Naive B cell (primary cell): ENCODE measurements around the gene FBXO48. TPM values are rescaled to one million over a fixed set of nuclear protein-coding genes. Genes with fewer than 3 reads are reported as not detected.

Source experiments
- ATAC-seq, 2 donors: fragments of 150-1000 bp; cut with Tn5 transposase; 2 replicates each; pipeline ENCODE4 v1.10.0; 2021; ENCODE audit warnings: low read depth in 2 of 2, mild to moderate bottlenecking in 2 of 2, moderate library complexity in 2 of 2
- DNase-seq: peaks from one replicate; pipeline ENCODE4 v3.0.0; 2022
- H3K27ac Mint-ChIP-seq, 6 donors: one replicate each; pipeline ENCODE4 v1.8.0; 2020 to 2022; ENCODE audit warnings: mild to moderate bottlenecking in 6 of 6, mixed read lengths in 6 of 6, moderate library complexity in 5 of 6, inconsistent platforms in 2 of 6
- H3K27me3 Mint-ChIP-seq, 3 donors: one replicate each; pipeline ENCODE4 v1.8.0; 2021 to 2022; ENCODE audit warnings: mixed read lengths in 3 of 3, mild to moderate bottlenecking in 1 of 3
- H3K36me3 Mint-ChIP-seq, 2 donors: one replicate each; pipeline ENCODE4 v1.8.0; 2020 to 2022; ENCODE audit warnings: mixed read lengths in 2 of 2, inconsistent platforms in 1 of 2, mild to moderate bottlenecking in 1 of 2
- H3K4me1 Mint-ChIP-seq, 3 donors: one replicate each; pipeline ENCODE4 v1.8.0; 2020 to 2022; ENCODE audit warnings: mixed read lengths in 3 of 3, inconsistent platforms in 1 of 3, mild to moderate bottlenecking in 1 of 3, moderate library complexity in 1 of 3
- H3K4me3 Mint-ChIP-seq, 8 donors: one replicate each; pipeline ENCODE4 v1.8.0; 2020 to 2022; ENCODE audit warnings: mild to moderate bottlenecking in 8 of 8, mixed read lengths in 8 of 8, moderate library complexity in 8 of 8, inconsistent platforms in 2 of 8
- H3K9me3 Mint-ChIP-seq, 7 donors: one replicate each; pipeline ENCODE4 v1.8.0; 2020 to 2022; ENCODE audit warnings: mixed read lengths in 7 of 7, mild to moderate bottlenecking in 5 of 7, inconsistent platforms in 2 of 7, moderate library complexity in 1 of 7
- polyA plus RNA-seq, 6 donors: library from polyadenylated mRNA; unstranded; fragments of 300-500 nt; fragmentation: Illumina TruSeq; gene quantifications; one replicate each; pipeline ENCODE4 v1.2.3, GENCODE V29; 2021; ENCODE audit warnings: low read depth in 6 of 6

FBXO48 gene
- polyA plus RNA-seq, 6 donors from 2014 or later = 0.19 to 0.58 (median 0.42) TPM

- no peaks in the 10 kb centered on the region for H3K9me3 Mint-ChIP-seq
- H3K27me3 Mint-ChIP-seq = no peaks in the 10 kb centered on the region
- peak overlapping the region in 2 of 6 donors; percentile 63 to 87 for H3K27ac Mint-ChIP-seq
- ATAC-seq = no peak
- no peaks in the 10 kb centered on the region for H3K36me3 Mint-ChIP-seq
- DNase-seq = no peak
- H3K4me3 Mint-ChIP-seq = peak overlapping the region in 2 of 8 donors; percentile 78 to 82
- H3K4me1 Mint-ChIP-seq = peaks cover 23 to 45% (median 26%) of the 10 kb centered on the region in 3 donors
These were observed 40.6 kb downstream of the FBXO48 start for GRCh38 chr2:68426446-68426845.

GRCh38 chr2:68425503-68425902 is 41.6 kb downstream of the FBXO48 start:
- no peak for ATAC-seq
- peaks cover 33 to 53% (median 36%) of the 10 kb centered on the region in 3 donors for H3K4me1 Mint-ChIP-seq

DNA sequence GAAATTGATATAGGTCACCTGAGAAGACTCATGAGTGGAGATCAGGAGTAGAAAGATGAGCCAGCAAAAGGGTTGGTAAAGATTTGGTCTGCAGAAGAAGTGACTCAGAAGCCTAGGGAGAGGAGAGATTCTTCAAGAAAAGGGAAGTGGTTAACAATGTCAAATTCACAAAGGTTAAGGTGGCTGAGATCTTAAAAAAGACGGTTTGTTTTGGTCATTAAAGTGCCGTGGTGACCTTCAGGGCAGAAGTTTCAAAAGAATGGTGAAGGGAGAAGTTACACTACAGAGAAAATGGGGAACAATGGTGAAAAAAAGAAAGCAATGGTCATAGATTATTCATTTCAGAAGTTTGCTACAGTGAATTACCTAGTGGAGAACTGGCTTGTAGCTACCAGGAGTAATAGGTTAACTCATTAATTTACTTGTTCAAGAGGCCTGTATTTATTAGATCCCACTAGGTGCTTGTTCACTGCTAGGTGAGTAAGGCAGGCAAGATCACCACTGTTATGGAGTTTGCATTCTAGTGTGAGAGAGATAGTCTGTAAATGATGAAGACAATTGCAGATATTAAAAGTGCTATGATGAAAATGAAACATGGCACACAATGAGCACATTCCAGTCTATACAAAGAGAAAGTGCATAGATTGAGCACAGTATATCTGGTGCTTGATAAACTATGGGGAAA is 43.0 kb downstream of the FBXO48 start:
- H3K27ac Mint-ChIP-seq = no peak overlapping the region
- peaks cover 40 to 56% (median 43%) of the 10 kb centered on the region in 3 donors for H3K4me1 Mint-ChIP-seq
- ATAC-seq (peak; percentile 83 to 84), DNase-seq (peak; percentile 66)
- no peaks in the 10 kb centered on the region for H3K36me3 Mint-ChIP-seq
- no peaks in the 10 kb centered on the region for H3K27me3 Mint-ChIP-seq
- H3K4me3 Mint-ChIP-seq = no peak overlapping the region
- H3K9me3 Mint-ChIP-seq = no peaks in the 10 kb centered on the region

More at GRCh38 chr2:68425503-68425902, 41.6 kb downstream of the FBXO48 start:
- Mint-ChIP-seq H3K4me3 (no peak overlapping the region), H3K36me3 (no peaks in the 10 kb centered on the region), H3K9me3 (no peaks in the 10 kb centered on the region), H3K27ac (no peak overlapping the region), H3K27me3 (no peaks in the 10 kb centered on the region)
- DNase-seq = no peak

DNA sequence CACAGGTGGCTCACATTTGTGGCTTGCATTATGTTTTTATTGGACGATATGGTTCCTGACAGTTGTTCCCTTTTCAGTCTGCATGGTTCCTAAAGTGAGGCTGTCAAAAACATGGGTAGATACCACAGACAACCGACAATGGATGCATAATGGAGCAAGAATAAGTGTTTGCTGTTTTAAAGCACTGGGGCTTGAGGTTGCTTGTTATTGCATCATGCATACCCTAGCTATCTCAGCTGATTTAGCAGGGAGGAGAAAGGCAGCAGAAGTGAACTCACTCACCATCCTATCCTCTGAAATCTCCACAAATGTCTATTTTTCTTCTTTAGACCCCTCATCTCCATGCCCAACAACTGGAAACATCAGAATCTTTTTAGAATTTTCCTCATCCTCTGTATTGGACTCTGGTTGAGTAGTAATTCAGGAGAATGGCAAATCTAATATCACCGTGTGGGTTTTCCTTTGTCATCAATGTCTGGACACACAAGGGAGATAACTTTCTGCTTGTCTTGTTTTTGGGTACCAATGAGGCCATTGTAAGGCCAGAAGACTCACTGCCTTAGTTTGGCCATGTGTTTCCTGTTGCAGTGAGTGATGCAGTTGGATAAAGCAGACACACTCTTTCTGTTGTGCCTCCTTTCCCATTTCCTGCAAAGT is 46.7 kb downstream of the FBXO48 start:
- Mint-ChIP-seq H3K27ac (peak overlapping the region in 1 of 6 donors; percentile 34), H3K4me3 (peak overlapping the region in 1 of 8 donors; percentile 55), H3K27me3 (no peaks in the 10 kb centered on the region), H3K4me1 (peaks cover 60 to 66% (median 61%) of the 10 kb centered on the region in 3 donors), H3K9me3 (peaks cover 0 to 2% (median 0%) of the 10 kb centered on the region in 7 donors), H3K36me3 (no peaks in the 10 kb centered on the region)
- no peak for ATAC-seq
- DNase-seq = no peak

GRCh38 chr2:68418855-68419254 is 48.2 kb downstream of the FBXO48 start:
- peak overlapping the region in 5 of 6 donors; percentile 3 to 84 (median 71) for H3K27ac Mint-ChIP-seq
- no peaks in the 10 kb centered on the region for H3K27me3 Mint-ChIP-seq
- H3K4me1 Mint-ChIP-seq = peaks cover 63 to 74% (median 64%) of the 10 kb centered on the region in 3 donors
- no peaks in the 10 kb centered on the region for H3K36me3 Mint-ChIP-seq
- ATAC-seq (peak; percentile 43 to 46), DNase-seq (no peak)
- H3K9me3 Mint-ChIP-seq = peaks cover 0 to 2% (median 0%) of the 10 kb centered on the region in 7 donors
- H3K4me3 Mint-ChIP-seq = peak overlapping the region in 6 of 8 donors; percentile 12 to 71 (median 57)

DNA sequence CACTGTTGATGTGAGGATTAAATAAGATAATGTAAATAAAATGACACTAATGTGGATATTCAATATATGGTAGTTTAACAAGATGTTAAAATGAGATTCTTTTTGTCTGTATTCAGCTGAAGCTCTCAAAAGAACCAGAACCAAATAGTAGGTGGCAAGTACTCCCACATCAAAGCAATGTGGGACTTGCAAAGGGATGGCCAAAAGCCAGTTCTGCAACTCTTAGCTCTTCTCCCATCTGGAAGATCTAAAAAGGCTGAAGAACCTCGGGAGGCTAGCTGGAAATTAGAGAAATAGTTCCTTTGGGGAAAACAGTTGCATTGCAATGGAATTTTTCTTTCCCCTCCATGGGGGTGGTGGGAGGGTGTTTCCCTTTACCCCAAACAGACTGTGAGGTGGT is 48.7 kb downstream of the FBXO48 start:
- H3K4me3 Mint-ChIP-seq = peak overlapping the region in 6 of 8 donors; percentile 52 to 81 (median 70)
- H3K9me3 Mint-ChIP-seq = peaks cover 0 to 2% (median 0%) of the 10 kb centered on the region in 7 donors
- H3K4me1 Mint-ChIP-seq = peaks cover 67 to 77% (median 67%) of the 10 kb centered on the region in 3 donors

GRCh38 chr2:68417926-68418325 is 49.2 kb downstream of the FBXO48 start:
- Mint-ChIP-seq H3K9me3 (peaks cover 0 to 2% (median 0%) of the 10 kb centered on the region in 7 donors), H3K27ac (peak overlapping the region; percentile 3 to 84 (median 68)), H3K4me3 (peak overlapping the region; percentile 14 to 81 (median 70)), H3K4me1 (peaks cover 69 to 82% (median 72%) of the 10 kb centered on the region in 3 donors), H3K36me3 (no peaks in the 10 kb centered on the region), H3K27me3 (no peaks in the 10 kb centered on the region)
- ATAC-seq (peak; percentile 78 to 84), DNase-seq (no peak)

More for the DNA sequence above, 48.7 kb downstream of the FBXO48 start:
- H3K27me3 Mint-ChIP-seq = no peaks in the 10 kb centered on the region
- DNase-seq (no peak), ATAC-seq (no peak)
- H3K36me3 Mint-ChIP-seq = no peaks in the 10 kb centered on the region
- H3K27ac Mint-ChIP-seq = peak overlapping the region in 4 of 6 donors; percentile 3 to 84 (median 72)

DNA sequence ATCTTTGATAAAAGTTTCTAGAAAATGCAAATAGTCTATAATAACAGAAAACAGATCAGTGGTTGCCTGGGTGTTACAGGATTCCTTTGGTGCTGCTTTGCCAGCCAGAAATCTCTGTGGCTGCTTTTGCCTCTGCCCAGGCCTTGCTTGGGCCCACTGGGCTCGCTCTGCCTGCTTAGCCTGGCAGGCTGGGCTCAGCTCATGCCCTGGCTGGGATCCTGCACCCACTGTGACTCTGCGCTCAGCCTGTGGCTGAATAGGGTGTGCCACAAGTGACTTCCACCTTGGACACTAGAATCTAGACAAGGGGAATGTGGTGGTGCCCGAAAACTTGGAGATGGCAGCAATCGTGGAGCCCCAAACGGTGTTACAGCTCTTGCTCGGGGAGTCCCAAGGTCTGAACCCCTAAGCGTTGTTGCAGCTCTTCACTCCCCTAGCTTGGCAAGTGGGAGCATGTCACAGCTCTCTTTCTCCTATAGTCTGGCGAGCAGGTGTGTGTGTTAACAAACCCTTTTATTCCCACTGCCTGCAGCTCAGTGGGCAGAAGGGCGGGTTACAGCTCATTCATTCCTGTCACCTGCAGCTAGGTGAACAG is 50.9 kb downstream of the FBXO48 start:
- DNase-seq (no peak), ATAC-seq (no peak)
- peak overlapping the region in 1 of 6 donors; percentile 46 for H3K27ac Mint-ChIP-seq
- H3K4me1 Mint-ChIP-seq = peaks cover 70 to 87% (median 79%) of the 10 kb centered on the region in 3 donors
- peaks cover 0 to 2% (median 0%) of the 10 kb centered on the region in 7 donors for H3K9me3 Mint-ChIP-seq
- H3K4me3 Mint-ChIP-seq = peak overlapping the region in 3 of 8 donors; percentile 35 to 67 (median 48)
- no peaks in the 10 kb centered on the region for H3K27me3 Mint-ChIP-seq
- no peaks in the 10 kb centered on the region for H3K36me3 Mint-ChIP-seq

- ATAC-seq = no peak
- DNase-seq = no peak
- Mint-ChIP-seq H3K4me1 (peaks cover 64 to 87% (median 77%) of the 10 kb centered on the region in 3 donors), H3K9me3 (peaks cover 0 to 2% (median 0%) of the 10 kb centered on the region in 7 donors), H3K36me3 (no peaks in the 10 kb centered on the region), H3K27ac (peak overlapping the region in 1 of 6 donors; percentile 32), H3K27me3 (no peaks in the 10 kb centered on the region), H3K4me3 (no peak overlapping the region)
These were observed 51.6 kb downstream of the FBXO48 start for GRCh38 chr2:68415521-68415920.

DNA sequence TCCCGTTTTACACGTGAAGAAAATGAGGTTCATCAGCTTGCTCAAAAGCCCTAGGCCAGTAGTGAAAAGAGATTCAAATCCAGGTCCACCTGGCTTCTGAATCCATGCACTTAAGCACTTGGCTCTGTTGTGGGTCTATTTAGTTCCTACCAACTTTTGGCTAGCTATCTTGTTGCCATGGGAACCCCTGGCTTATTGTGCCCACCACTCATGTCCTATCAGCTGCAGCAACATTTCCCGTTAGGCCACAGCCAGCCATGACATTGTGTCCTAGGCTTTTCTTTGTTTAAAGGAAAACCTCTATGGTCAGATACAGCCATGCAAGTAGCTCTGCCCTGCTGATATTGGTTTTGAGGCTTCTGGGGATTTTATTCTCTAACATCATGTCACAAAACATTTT is 52.2 kb downstream of the FBXO48 start:
- Mint-ChIP-seq H3K4me1 (peaks cover 65 to 89% (median 83%) of the 10 kb centered on the region in 3 donors), H3K36me3 (no peaks in the 10 kb centered on the region), H3K27ac (peak overlapping the region in 3 of 6 donors; percentile 29 to 67 (median 62)), H3K27me3 (no peaks in the 10 kb centered on the region), H3K9me3 (peaks cover 0 to 2% (median 0%) of the 10 kb centered on the region in 7 donors), H3K4me3 (no peak overlapping the region)
- DNase-seq = no peak
- ATAC-seq = no peak

DNA sequence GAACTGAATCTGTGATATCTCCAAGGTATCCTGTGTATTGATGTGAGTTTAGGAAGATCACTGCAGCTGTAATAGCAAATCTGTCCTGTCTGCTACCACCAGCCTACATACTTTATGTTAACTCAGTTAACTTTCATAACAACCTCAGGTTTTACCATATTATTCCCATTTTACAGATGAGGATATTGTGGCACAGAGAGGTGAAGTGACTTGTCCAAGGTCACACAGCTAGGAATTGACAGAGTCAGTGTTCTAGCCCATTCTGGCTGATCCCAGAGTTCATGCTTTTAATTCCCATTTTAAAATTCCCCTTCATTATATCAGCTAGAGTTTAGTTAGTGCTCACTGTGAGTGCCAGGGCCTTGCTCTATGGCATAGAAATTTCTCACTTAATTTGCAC is 52.6 kb downstream of the FBXO48 start:
- H3K36me3 Mint-ChIP-seq = no peaks in the 10 kb centered on the region
- DNase-seq (no peak), ATAC-seq (no peak)
- H3K27me3 Mint-ChIP-seq = no peaks in the 10 kb centered on the region
- no peak overlapping the region for H3K4me3 Mint-ChIP-seq
- peaks cover 64 to 89% (median 84%) of the 10 kb centered on the region in 3 donors for H3K4me1 Mint-ChIP-seq
- peak overlapping the region in 1 of 6 donors; percentile 67 for H3K27ac Mint-ChIP-seq
- H3K9me3 Mint-ChIP-seq = peaks cover 0 to 2% (median 0%) of the 10 kb centered on the region in 7 donors

- Mint-ChIP-seq H3K4me1 (peaks cover 62 to 88% (median 84%) of the 10 kb centered on the region in 3 donors), H3K4me3 (peak overlapping the region in 6 of 8 donors; percentile 23 to 80 (median 48)), H3K36me3 (peaks cover under 1 to 1% of the 10 kb centered on the region in 2 donors), H3K27me3 (no peaks in the 10 kb centered on the region), H3K27ac (peak overlapping the region in 5 of 6 donors; percentile 16 to 91 (median 81)), H3K9me3 (peaks cover 0 to 3% (median 0%) of the 10 kb centered on the region in 7 donors)
- ATAC-seq (no peak), DNase-seq (no peak)
These were observed 53.6 kb downstream of the FBXO48 start for GRCh38 chr2:68413466-68413865.
